Subcutaneous adipose tissue (tissue), 4 donors: ENCODE results near the gene RAPGEF2. TPM values are rescaled to one million over a fixed set of nuclear protein-coding genes. Genes with fewer than 3 reads are reported as not detected.

Source experiments
- CTCF ChIP-seq: fragments of 450-650 bp; IDR thresholded peaks from one replicate; pipeline ENCODE4 v1.5.1; 2016; ENCODE audit warnings: low read depth, mild to moderate bottlenecking, control low read depth, antibody characterized with exemption, moderate library complexity
- total RNA-seq, 4 donors: library from RNA; depleted of rRNA; stranded (reverse); fragments of >200 nt; gene quantifications; one replicate each; pipeline ENCODE4 v1.1.0, GENCODE V29; 2016

Gene RAPGEF2
- total RNA-seq, 4 donors from 2014 or later, result 41.2 to 71.8 (median 52.5) TPM

- TF ChIP-seq CTCF, result no peak
Observed at GRCh38 chr4:159212675-159213293, 109.9 kb downstream of the RAPGEF2 start.

GRCh38 chr4:159216834-159217233 lies 114.0 kb downstream of the RAPGEF2 start:
- no peak for TF ChIP-seq CTCF

GRCh38 chr4:159219862-159220261 lies 117.0 kb downstream of the RAPGEF2 start:
- TF ChIP-seq CTCF, result no peak

GRCh38 chr4:159220353-159220752 lies 117.5 kb downstream of the RAPGEF2 start:
- TF ChIP-seq CTCF, result no peak

GRCh38 chr4:159221280-159221679 lies 118.4 kb downstream of the RAPGEF2 start:
- TF ChIP-seq CTCF, result no peak

- no peak for TF ChIP-seq CTCF
Observed at GRCh38 chr4:159222043-159222552, 119.2 kb downstream of the RAPGEF2 start.

- TF ChIP-seq CTCF, result no peak
Observed at GRCh38 chr4:159224408-159224807, 121.5 kb downstream of the RAPGEF2 start.
